A673 (cell line): Measurements from ENCODE around the gene VAPA.

Experiments used
- EZH2 ChIP-seq: fragments of 200-600 bp; sonication (generic); IDR thresholded peaks from 2 replicates; pipeline ENCODE4 v1.6.1; 2017; ENCODE audit warnings: borderline replicate concordance, low read depth, mild to moderate bottlenecking, mixed read lengths, antibody characterized with exemption, low read length; ENCODE audit not compliant: poor library complexity, severe bottlenecking
- TF ChIP-seq, protein P1 (sequence below): fragments of 300-800, 200-600 bp; sonication (generic); conservative IDR thresholded peaks from 2 replicates; pipeline ENCODE4 v1.5.1; 2017; ENCODE audit warnings: low read depth, mild to moderate bottlenecking, antibody characterized with exemption, low read length, moderate library complexity, mixed read lengths

DNA sequence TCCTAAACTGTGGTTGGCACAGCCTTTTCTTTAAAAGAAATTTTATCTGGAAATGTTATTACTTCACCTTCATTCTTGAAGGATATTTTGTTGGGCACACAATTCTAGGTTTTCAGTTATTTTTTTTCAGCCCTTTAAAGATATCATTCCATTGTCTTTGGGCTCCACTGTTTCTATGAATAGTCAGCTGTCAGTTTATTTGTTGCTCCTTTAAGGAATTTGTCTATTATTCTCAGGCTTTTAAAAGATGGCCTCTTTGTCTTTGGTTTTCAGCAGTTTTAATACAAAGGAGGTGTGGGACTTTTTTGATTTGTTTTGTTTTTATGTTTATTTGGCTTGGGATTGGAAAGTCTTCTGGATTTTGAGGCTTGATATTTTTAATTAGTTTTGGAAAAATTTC, 61.8 kb downstream of the VAPA start:
- TF ChIP-seq, protein P1, sequence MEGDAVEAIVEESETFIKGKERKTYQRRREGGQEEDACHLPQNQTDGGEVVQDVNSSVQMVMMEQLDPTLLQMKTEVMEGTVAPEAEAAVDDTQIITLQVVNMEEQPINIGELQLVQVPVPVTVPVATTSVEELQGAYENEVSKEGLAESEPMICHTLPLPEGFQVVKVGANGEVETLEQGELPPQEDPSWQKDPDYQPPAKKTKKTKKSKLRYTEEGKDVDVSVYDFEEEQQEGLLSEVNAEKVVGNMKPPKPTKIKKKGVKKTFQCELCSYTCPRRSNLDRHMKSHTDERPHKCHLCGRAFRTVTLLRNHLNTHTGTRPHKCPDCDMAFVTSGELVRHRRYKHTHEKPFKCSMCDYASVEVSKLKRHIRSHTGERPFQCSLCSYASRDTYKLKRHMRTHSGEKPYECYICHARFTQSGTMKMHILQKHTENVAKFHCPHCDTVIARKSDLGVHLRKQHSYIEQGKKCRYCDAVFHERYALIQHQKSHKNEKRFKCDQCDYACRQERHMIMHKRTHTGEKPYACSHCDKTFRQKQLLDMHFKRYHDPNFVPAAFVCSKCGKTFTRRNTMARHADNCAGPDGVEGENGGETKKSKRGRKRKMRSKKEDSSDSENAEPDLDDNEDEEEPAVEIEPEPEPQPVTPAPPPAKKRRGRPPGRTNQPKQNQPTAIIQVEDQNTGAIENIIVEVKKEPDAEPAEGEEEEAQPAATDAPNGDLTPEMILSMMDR = no peak
- TF ChIP-seq EZH2 = no peak
